H9 (cell line): ENCODE data around the gene GCNT2. TPM values are rescaled to one million over a fixed set of nuclear protein-coding genes. Genes with fewer than 3 reads are reported as not detected.

Experiments used
- DNase-seq: peaks from one replicate; pipeline ENCODE4 v3.0.0-alpha.2; 2017
- H2AFZ ChIP-seq: one replicate; pipeline ENCODE4 v1.6.1; 2013; ENCODE audit warnings: mild to moderate bottlenecking, low read length, control low read depth, moderate library complexity
- H2AK5ac ChIP-seq: 2 replicates; pipeline ENCODE4 v1.6.1; 2013; ENCODE audit warnings: low read length, control low read depth, mixed read lengths; ENCODE audit not compliant: insufficient read length
- H2BK120ac ChIP-seq: one replicate; pipeline ENCODE4 v1.6.1; 2013; ENCODE audit warnings: low read depth, mild to moderate bottlenecking, low read length, control low read depth, inconsistent platforms; ENCODE audit not compliant: poor library complexity, severe bottlenecking
- H2BK12ac ChIP-seq: 2 replicates; pipeline ENCODE4 v1.6.1; 2013; ENCODE audit warnings: low read length, control low read depth, mixed read lengths, low read depth; ENCODE audit not compliant: insufficient read length
- H2BK15ac ChIP-seq: 2 replicates; pipeline ENCODE4 v1.6.1; 2013; ENCODE audit warnings: low read depth, low read length, control low read depth
- H2BK20ac ChIP-seq: one replicate; pipeline ENCODE4 v1.6.1; 2013; ENCODE audit warnings: low read depth, mild to moderate bottlenecking, low read length, control low read depth, inconsistent platforms; ENCODE audit not compliant: poor library complexity, severe bottlenecking
- H2BK5ac ChIP-seq: 2 replicates; pipeline ENCODE4 v1.6.1; 2013; ENCODE audit warnings: low read length, control low read depth, mixed read lengths; ENCODE audit not compliant: insufficient read length
- H3K14ac ChIP-seq: 2 replicates; pipeline ENCODE4 v1.6.1; 2013; ENCODE audit warnings: low read length, control low read depth; ENCODE audit not compliant: insufficient read depth
- H3K18ac ChIP-seq: 2 replicates; pipeline ENCODE4 v1.6.1; 2013; ENCODE audit warnings: low read depth, mild to moderate bottlenecking, mixed read lengths, low read length, control low read depth; ENCODE audit not compliant: insufficient read length
- H3K23ac ChIP-seq: 2 replicates; pipeline ENCODE4 v1.6.1; 2013; ENCODE audit warnings: low read length, control low read depth, mixed read lengths, low read depth; ENCODE audit not compliant: insufficient read length
- H3K23me2 ChIP-seq: 2 replicates; pipeline ENCODE4 v1.6.1; 2013; ENCODE audit warnings: low read depth, mild to moderate bottlenecking, mixed read lengths, low read length, control low read depth; ENCODE audit not compliant: insufficient read length, poor library complexity, severe bottlenecking
- H3K27ac ChIP-seq: 2 replicates; pipeline ENCODE4 v1.5.1; 2013; ENCODE audit warnings: low read length, control low read depth, mixed read lengths, low read depth; ENCODE audit not compliant: insufficient read length
- H3K27me3 ChIP-seq: 2 replicates; pipeline ENCODE4 v1.6.1; 2013; ENCODE audit warnings: low read length, control low read depth, inconsistent platforms; ENCODE audit not compliant: insufficient read depth
- H3K4ac ChIP-seq: 2 replicates; pipeline ENCODE4 v1.6.1; 2013; ENCODE audit warnings: low read depth, mild to moderate bottlenecking, control low read depth, inconsistent platforms, low read length, moderate library complexity
- H3K4me1 ChIP-seq: 2 replicates; pipeline ENCODE4 v1.6.1; 2013; ENCODE audit warnings: low read length, control low read depth, inconsistent platforms; ENCODE audit not compliant: insufficient read depth
- H3K4me2 ChIP-seq: 2 replicates; pipeline ENCODE4 v1.6.1; 2013; ENCODE audit warnings: low read length, control low read depth, mixed read lengths; ENCODE audit not compliant: insufficient read length, insufficient read depth
- H3K56ac ChIP-seq: 2 replicates; pipeline ENCODE4 v1.6.1; 2013; ENCODE audit warnings: low read depth, mild to moderate bottlenecking, mixed read lengths, low read length, control low read depth; ENCODE audit not compliant: insufficient read length
- H3K79me1 ChIP-seq: 2 replicates; pipeline ENCODE4 v1.6.1; 2013; ENCODE audit warnings: low read depth, mild to moderate bottlenecking, moderate library complexity, low read length, control low read depth, inconsistent platforms; ENCODE audit not compliant: insufficient read depth, poor library complexity, severe bottlenecking
- H3K79me2 ChIP-seq: 2 replicates; pipeline ENCODE4 v1.6.1; 2013; ENCODE audit warnings: low read length, control low read depth, inconsistent platforms; ENCODE audit not compliant: insufficient read depth
- H3K9ac ChIP-seq: 2 replicates; pipeline ENCODE4 v1.6.1; 2013; ENCODE audit warnings: low read length, control low read depth, mixed read lengths; ENCODE audit not compliant: insufficient read length; ENCODE audit errors: extremely low read depth
- H3K9me3 ChIP-seq: one replicate; pipeline ENCODE4 v1.6.1; 2013; ENCODE audit warnings: low read depth, low read length, inconsistent platforms; ENCODE audit not compliant: control insufficient read depth
- H3T11ph ChIP-seq: one replicate; pipeline ENCODE4 v1.6.1; 2013; ENCODE audit warnings: mild to moderate bottlenecking, low read length, control low read depth, inconsistent platforms
- H4K20me1 ChIP-seq: one replicate; pipeline ENCODE4 v1.6.1; 2013; ENCODE audit not compliant: control insufficient read depth, insufficient read length, insufficient read depth
- H4K5ac ChIP-seq: 2 replicates; pipeline ENCODE4 v1.6.1; 2013; ENCODE audit warnings: low read depth, mild to moderate bottlenecking, mixed read lengths, low read length, control low read depth; ENCODE audit not compliant: insufficient read length
- H4K8ac ChIP-seq: replicated peaks from 2 replicates; pipeline ENCODE4 v1.6.1; 2013; ENCODE audit warnings: low read length, control low read depth, mixed read lengths, low read depth; ENCODE audit not compliant: insufficient read length
- H4K91ac ChIP-seq: 2 replicates; pipeline ENCODE4 v1.6.1; 2013; ENCODE audit warnings: low read depth, mild to moderate bottlenecking, moderate library complexity, mixed read lengths, low read length, control low read depth; ENCODE audit not compliant: insufficient read length
- H3K27ac Mint-ChIP-seq, 3 experiments: 2 replicates in 2 of 3; 3 replicates in 1 of 3; pipeline ENCODE4 v1.8.0; 2020 to 2021; ENCODE audit warnings: mixed read lengths in 3 of 3, mild to moderate bottlenecking in 1 of 3, moderate library complexity in 1 of 3
- H3K27me3 Mint-ChIP-seq: 2 replicates; pipeline ENCODE4 v1.8.0; 2021; ENCODE audit warnings: low read depth, mild to moderate bottlenecking, moderate library complexity, mixed read lengths
- H3K36me3 Mint-ChIP-seq, 3 experiments: 2 replicates in 2 of 3; 3 replicates in 1 of 3; pipeline ENCODE4 v1.8.0; 2020 to 2021; ENCODE audit warnings: low read depth in 3 of 3, mixed read lengths in 3 of 3; ENCODE audit not compliant: insufficient read depth in 1 of 3
- H3K4me1 Mint-ChIP-seq, 2 experiments: 2 replicates each; pipeline ENCODE4 v1.8.0; 2020; ENCODE audit warnings: mixed read lengths in 2 of 2
- H3K4me3 Mint-ChIP-seq, 2 experiments: 2 replicates in 1 of 2; 3 replicates in 1 of 2; pipeline ENCODE4 v1.8.0; 2020 to 2021; ENCODE audit warnings: mild to moderate bottlenecking in 2 of 2, mixed read lengths in 2 of 2, moderate library complexity in 1 of 2
- H3K9me3 Mint-ChIP-seq, 2 experiments: 2 replicates in 1 of 2; 3 replicates in 1 of 2; pipeline ENCODE4 v1.8.0; 2020; ENCODE audit warnings: mild to moderate bottlenecking in 2 of 2, mixed read lengths in 2 of 2, moderate library complexity in 1 of 2
- WGBS: extraction: QIAGEN DNeasy Blood & Tissue Kit; methylation state at CpG from one replicate; pipeline ENCODE4 v1.1.7; 2013; ENCODE audit warnings: missing lambda C conversion rate, low lambda C conversion rate, mixed read lengths; ENCODE audit not compliant: insufficient read length; ENCODE audit errors: extremely low coverage; 5-methylcytosine and 5-hydroxymethylcytosine counted together
- total RNA-seq: library from RNA; stranded (reverse); gene quantifications from 2 replicates; pipeline ENCODE4 v1.2.1, GENCODE V29; 2021
- TF ChIP-seq, protein P1 (sequence below): fragments of 200-600 bp; sonication (generic); conservative IDR thresholded peaks from 3 replicates; pipeline ENCODE4 v1.8.0; 2021; ENCODE audit warnings: antibody characterized with exemption, mild to moderate bottlenecking

The GCNT2 gene
- total RNA-seq, 1 experiment from 2014 or later, result 41.7 TPM

- Histone ChIP-seq H2BK12ac (no peak overlapping the region), H2BK120ac (no peak overlapping the region), H3K79me2 (no peaks in the 10 kb centered on the region), H3K23ac (no peak overlapping the region), H3K4me2 (no peak overlapping the region), H3K27ac (no peak overlapping the region), H3K14ac (no peak overlapping the region; the same call in 1 of the 2 replicates), H2AFZ (no peak overlapping the region), H4K8ac (no peak overlapping the region), H3K27me3 (no peaks in the 10 kb centered on the region), H2BK20ac (no peak overlapping the region), H2AK5ac (no peak overlapping the region), H4K91ac (no peak overlapping the region), H4K20me1 (no peaks in the 10 kb centered on the region), H2BK5ac (no peak overlapping the region), H3K9ac (no peak overlapping the region), H3K4ac (no peak overlapping the region), H3T11ph (no peak overlapping the region), H3K18ac (no peak overlapping the region), H3K23me2 (no peaks in the 10 kb centered on the region), H3K56ac (no peak overlapping the region), H2BK15ac (no peak overlapping the region), H4K5ac (no peak overlapping the region), H3K79me1 (no peaks in the 10 kb centered on the region), H3K4me1 (peaks cover 8% of the 10 kb centered on the region; the same call in 1 of the 2 replicates), H3K9me3 (no peaks in the 10 kb centered on the region)
- Mint-ChIP-seq H3K4me3 (no peak overlapping the region), H3K4me1 (peaks cover 30 to 33% of the 10 kb centered on the region in 2 experiments), H3K27me3 (no peaks in the 10 kb centered on the region), H3K36me3 (no peaks in the 10 kb centered on the region), H3K9me3 (no peaks in the 10 kb centered on the region), H3K27ac (peak overlapping the region in 1 of 3 experiments; percentile 57; a peak in 1 of 7 replicates)
- TF ChIP-seq, protein P1, sequence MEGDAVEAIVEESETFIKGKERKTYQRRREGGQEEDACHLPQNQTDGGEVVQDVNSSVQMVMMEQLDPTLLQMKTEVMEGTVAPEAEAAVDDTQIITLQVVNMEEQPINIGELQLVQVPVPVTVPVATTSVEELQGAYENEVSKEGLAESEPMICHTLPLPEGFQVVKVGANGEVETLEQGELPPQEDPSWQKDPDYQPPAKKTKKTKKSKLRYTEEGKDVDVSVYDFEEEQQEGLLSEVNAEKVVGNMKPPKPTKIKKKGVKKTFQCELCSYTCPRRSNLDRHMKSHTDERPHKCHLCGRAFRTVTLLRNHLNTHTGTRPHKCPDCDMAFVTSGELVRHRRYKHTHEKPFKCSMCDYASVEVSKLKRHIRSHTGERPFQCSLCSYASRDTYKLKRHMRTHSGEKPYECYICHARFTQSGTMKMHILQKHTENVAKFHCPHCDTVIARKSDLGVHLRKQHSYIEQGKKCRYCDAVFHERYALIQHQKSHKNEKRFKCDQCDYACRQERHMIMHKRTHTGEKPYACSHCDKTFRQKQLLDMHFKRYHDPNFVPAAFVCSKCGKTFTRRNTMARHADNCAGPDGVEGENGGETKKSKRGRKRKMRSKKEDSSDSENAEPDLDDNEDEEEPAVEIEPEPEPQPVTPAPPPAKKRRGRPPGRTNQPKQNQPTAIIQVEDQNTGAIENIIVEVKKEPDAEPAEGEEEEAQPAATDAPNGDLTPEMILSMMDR, result no peak
- no peak for DNase-seq
- no CpG with 5 or more reads among the region's 8 CpGs for WGBS
These were observed 11.2 kb downstream of the GCNT2 start for GRCh38 chr6:10532392-10532791.
